Cardiac fibroblast (primary cell): ENCODE results near the gene EEF2K.
A peak's percentile ranks its signal among the peaks of the same experiment; 100 is the strongest.

Source experiments
- DNase-seq, 2 donors: peaks; one replicate each; pipeline versions ENCODE4 v3.0.0 to v3.0.0-alpha.2; 2010; ENCODE audit warnings: low read depth in 2 of 2
- H3K4me3 ChIP-seq, 2 donors: replicated peaks in 1 of 2; 1 replicate in 1 of 2; 2 replicates in 1 of 2; pipeline ENCODE4 v1.5.1; 2011; ENCODE audit warnings: low read depth in 2 of 2, low read length in 2 of 2, mild to moderate bottlenecking in 2 of 2, moderate library complexity in 1 of 2
- TF ChIP-seq, protein P1 (sequence below): IDR thresholded peaks from one replicate; pipeline ENCODE4 v1.5.1; 2011; ENCODE audit warnings: low read depth, mild to moderate bottlenecking, low read length, inconsistent platforms

The EEF2K gene

DNA sequence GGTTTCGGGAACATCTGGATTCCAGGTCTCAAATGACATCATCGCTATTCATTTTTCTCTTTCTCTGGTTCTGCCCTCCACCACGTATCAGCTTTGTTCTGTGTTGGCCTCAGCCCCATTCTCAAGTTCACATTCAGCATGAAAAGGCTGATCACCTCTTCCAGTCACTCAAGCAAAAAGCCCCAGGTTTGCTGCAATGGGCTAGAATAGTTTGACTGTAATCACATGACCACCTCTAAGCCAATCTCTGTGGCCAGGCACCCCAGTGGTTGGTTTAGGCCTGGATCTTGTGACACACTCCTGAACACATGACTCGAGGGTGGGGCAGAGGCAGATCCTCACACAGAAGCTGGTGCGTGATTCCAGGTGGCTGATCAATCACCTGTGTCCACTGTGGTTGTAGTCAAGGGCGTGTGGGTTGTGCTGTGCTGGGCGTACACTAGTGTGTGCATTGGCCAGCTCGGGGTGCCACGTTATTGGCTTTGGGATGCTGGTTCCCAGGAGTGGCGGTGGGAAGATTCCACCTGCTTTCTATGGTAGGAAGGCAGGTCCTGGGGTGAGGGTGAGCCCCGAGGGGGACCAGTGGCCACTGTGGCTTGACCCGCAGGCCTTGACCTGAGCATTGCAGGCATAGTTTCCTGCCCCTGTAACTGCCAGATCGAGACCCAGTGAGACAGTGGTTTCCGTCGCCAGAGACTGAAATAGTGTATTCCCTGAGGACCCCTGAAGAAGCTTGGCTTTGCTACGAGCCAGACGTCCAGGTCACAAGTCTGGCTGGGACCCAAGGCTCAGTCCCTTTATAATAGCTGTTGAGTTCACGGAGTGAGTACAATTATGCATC is 12.0 kb downstream of the EEF2K start:
- H3K4me3 ChIP-seq: no peak overlapping the region
- no peak for DNase-seq
- TF ChIP-seq, protein P1, sequence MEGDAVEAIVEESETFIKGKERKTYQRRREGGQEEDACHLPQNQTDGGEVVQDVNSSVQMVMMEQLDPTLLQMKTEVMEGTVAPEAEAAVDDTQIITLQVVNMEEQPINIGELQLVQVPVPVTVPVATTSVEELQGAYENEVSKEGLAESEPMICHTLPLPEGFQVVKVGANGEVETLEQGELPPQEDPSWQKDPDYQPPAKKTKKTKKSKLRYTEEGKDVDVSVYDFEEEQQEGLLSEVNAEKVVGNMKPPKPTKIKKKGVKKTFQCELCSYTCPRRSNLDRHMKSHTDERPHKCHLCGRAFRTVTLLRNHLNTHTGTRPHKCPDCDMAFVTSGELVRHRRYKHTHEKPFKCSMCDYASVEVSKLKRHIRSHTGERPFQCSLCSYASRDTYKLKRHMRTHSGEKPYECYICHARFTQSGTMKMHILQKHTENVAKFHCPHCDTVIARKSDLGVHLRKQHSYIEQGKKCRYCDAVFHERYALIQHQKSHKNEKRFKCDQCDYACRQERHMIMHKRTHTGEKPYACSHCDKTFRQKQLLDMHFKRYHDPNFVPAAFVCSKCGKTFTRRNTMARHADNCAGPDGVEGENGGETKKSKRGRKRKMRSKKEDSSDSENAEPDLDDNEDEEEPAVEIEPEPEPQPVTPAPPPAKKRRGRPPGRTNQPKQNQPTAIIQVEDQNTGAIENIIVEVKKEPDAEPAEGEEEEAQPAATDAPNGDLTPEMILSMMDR: no peak

DNA sequence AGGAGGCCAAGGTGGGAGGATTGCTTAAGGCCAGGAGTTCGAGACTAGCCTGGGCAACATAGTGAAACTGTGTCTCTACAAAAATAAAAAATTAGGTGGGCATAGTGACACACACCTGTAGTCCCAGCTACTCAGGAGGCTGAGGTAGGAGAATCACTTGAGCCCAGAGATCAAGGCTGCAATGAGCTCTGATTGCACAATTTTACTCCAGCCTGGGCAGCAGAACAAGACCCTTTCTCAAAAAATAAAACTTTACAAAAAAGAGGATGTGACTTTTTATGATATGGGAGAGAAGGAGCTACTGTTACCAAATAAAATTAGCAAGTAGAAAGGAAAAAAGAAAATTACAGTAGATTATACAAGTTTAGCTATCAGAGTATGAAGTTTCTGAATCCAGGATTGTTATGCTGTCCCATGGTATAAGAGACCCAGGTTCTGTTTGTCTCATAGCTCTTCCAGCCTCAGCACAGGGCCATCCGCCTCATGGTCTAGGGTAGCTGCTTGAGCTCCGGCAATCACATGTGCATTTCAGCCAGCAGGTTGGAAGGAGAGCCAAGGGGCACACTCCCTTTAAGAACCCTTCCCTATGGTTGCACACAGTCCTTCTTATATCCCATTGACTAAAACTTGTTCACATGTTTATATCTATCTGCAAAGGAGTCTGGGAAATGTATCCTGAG is 13.5 kb downstream of the EEF2K start:
- TF ChIP-seq, protein P1: no peak
- DNase-seq: no peak
- no peak overlapping the region for H3K4me3 ChIP-seq

DNA sequence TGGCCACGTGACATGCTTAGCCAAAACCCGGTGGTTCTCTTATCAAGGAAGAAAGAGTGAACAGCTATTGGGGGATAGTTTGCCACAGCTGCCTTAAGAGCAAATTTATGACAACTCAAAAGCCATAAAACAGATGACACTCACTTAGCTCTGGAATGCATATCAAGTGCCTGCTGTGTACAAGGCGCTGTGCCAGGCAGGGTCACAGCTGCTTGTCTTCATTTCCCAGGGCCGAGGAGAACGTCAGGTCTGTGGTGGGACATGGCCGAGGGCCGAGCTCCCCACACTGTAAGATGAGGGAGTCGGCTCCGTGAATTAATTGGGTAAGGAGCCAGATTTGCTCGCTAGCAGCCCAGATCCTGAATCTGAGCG is 14.0 kb downstream of the EEF2K start:
- DNase-seq: peak in 1 of 2 donors; percentile 66
- TF ChIP-seq, protein P1: no peak
- H3K4me3 ChIP-seq: no peak overlapping the region

DNA sequence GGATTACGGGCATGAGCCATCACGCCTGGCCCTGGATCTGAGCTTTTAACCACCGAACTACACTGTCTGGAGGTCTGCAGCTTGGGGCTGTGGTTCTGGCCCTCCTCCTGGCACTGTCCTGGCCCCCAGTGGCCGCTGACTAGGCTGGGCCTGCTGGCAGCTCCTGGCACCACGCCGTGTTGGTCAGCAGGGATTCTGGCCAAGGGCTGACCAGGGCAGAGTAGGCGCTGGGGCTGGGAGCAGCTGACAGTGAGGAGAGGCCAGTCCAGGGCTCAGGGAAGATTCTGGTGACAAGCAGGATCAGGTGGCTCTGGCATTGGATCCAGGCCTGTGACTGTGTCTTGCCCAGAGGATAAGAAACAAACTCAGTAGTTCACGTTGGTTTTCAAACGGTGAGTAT is 14.6 kb downstream of the EEF2K start:
- H3K4me3 ChIP-seq: no peak overlapping the region
- peak in 1 of 2 donors; percentile 34 for DNase-seq
- TF ChIP-seq, protein P1: no peak

DNA sequence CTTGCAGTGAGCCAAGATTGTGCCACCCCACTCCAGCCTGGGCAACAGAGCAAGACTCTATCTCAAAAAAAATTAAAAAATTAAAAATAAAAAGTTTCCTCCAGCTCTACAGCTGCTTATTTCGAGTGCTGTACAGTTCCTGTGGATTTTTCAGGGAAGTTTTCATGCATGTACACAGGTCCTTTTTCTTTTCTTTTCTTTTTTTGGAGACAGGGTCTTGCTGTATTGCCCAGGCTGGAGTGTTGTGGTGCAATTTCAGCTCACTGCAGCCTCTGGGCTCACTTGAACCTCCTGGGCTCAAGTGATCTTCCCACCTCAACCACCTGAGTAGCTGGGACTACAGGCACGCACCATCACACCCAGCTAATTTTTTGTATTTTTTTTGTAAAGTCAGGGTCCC is 15.9 kb downstream of the EEF2K start:
- no peak for DNase-seq
- no peak overlapping the region for H3K4me3 ChIP-seq
- TF ChIP-seq, protein P1: no peak

DNA sequence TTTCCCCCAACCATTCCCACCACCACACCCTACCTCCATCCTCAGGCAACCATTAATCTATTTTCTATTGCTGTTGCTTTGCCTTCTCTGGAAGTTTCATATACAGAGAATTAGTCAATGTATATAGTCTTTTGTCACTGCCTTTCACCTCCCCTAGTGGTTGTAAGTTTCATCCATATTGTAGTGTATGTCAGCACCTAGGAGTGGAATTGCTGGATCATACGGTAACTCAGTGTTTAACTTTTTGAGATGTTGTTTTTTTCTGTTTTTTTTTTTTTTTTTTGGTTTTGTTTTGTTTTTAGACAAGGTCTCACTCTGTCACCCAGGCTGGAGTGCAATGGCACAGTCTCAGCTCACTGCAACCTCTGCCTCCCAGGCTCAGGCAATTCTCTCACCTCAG is 16.9 kb downstream of the EEF2K start:
- H3K4me3 ChIP-seq: no peak overlapping the region
- TF ChIP-seq, protein P1: no peak
- no peak for DNase-seq
